ENCODE measurements around the gene SNRNP48. TPM values are rescaled to one million over a fixed set of nuclear protein-coding genes. Genes with fewer than 3 reads are reported as not detected.

SNRNP48 gene
- total and polyA plus RNA-seq, 10 of the 15 experiments (the other 5 are each of a cell fraction or from before 2014, with no cell fraction given): 3.2 to 14.4 (median 8.9) TPM

GRCh38 chr6:7624796-7625710 lies 35.1 kb downstream of the SNRNP48 start:
- in situ Hi-C loops (cut with MboI) (no loop called here), intact Hi-C loops (cut with micrococcal nuclease; ENCODE audit: unreplicated experiment) (loop anchor here (10.0 kb wide), 1 partner anchor 380 kb away; no protein-coding TSS in a partner anchor)
- H2AFZ ChIP-seq (ENCODE audit: control insufficient read depth, low read depth, low read length): no peak overlapping the region
- POLR2A ChIA-PET: no interaction called here
- RAD21 ChIA-PET (ENCODE audit: unreplicated experiment): interaction anchor here (0.8 kb wide), 1 partner anchor 434 kb away, joined by 4 read pairs; no protein-coding TSS in a partner anchor
- BruUV-seq (replicated peaks): no TSS peak
- DNase-seq (ENCODE audit: low read depth, low spot score): no peak
- H3K4me2 ChIP-seq (ENCODE audit: control insufficient read depth, insufficient read depth): no peak overlapping the region
- H3K27me3 ChIP-seq (replicated peaks in 1 of 2; ENCODE audit: control insufficient read depth in 2 of 2, insufficient read depth in 2 of 2, low read length in 1 of 2): no peaks in the 10 kb centered on the region
- no peak for TF ChIP-seq SP1 (IDR thresholded peaks at IDR 0.05; ENCODE audit: low read depth, low read length)
- no peak for TF ChIP-seq NFIC (IDR thresholded peaks at IDR 0.05; ENCODE audit: low read depth, low read length)
- TF ChIP-seq DPF2 (IDR thresholded peaks at IDR 0.05): no peak
- TF ChIP-seq STAT1 (conservative IDR thresholded peaks at IDR 0.05): no peak
- TF ChIP-seq POLR2AphosphoS2 (IDR thresholded peaks at IDR 0.05; ENCODE audit: low read depth, low read length): no peak
- TF ChIP-seq BACH1 (IDR thresholded peaks at IDR 0.05; ENCODE audit: borderline replicate concordance): no peak
- no peak for TF ChIP-seq EP300 (IDR thresholded peaks at IDR 0.05; ENCODE audit: borderline replicate concordance in 1 of 2, control insufficient read depth in 1 of 2, low read depth in 2 of 2, low read length in 2 of 2)
- TF ChIP-seq CREM (IDR thresholded peaks at IDR 0.05; ENCODE audit: low read depth): no peak
- TF ChIP-seq BMI1 (IDR thresholded peaks at IDR 0.05; ENCODE audit: borderline replicate concordance): no peak
- TF ChIP-seq JUND (IDR thresholded peaks at IDR 0.05; ENCODE audit: low read depth, low read length): no peak
- TF ChIP-seq SREBF2 (IDR thresholded peaks at IDR 0.05; ENCODE audit: low read length): no peak
- no peak for TF ChIP-seq SRF (IDR thresholded peaks at IDR 0.05; ENCODE audit: low read depth in 2 of 2, low read length in 2 of 2)
- TF ChIP-seq CEBPZ (IDR thresholded peaks at IDR 0.05; ENCODE audit: low read depth, low read length): no peak
- no peak for TF ChIP-seq YBX1 (IDR thresholded peaks at IDR 0.05)
- TF ChIP-seq SIN3A (IDR thresholded peaks at IDR 0.05; ENCODE audit: low read depth, low read length): no peak
- no peak for TF ChIP-seq RAD51 (IDR thresholded peaks at IDR 0.05)
- no peak for TF ChIP-seq KAT2A (conservative IDR thresholded peaks at IDR 0.05; ENCODE audit: control insufficient read depth, low read depth, low read length)
- TF ChIP-seq ZBED1 (IDR thresholded peaks at IDR 0.05; ENCODE audit: borderline replicate concordance): no peak
- TF ChIP-seq RBBP5 (conservative IDR thresholded peaks at IDR 0.05): no peak
- TF ChIP-seq, protein P1, sequence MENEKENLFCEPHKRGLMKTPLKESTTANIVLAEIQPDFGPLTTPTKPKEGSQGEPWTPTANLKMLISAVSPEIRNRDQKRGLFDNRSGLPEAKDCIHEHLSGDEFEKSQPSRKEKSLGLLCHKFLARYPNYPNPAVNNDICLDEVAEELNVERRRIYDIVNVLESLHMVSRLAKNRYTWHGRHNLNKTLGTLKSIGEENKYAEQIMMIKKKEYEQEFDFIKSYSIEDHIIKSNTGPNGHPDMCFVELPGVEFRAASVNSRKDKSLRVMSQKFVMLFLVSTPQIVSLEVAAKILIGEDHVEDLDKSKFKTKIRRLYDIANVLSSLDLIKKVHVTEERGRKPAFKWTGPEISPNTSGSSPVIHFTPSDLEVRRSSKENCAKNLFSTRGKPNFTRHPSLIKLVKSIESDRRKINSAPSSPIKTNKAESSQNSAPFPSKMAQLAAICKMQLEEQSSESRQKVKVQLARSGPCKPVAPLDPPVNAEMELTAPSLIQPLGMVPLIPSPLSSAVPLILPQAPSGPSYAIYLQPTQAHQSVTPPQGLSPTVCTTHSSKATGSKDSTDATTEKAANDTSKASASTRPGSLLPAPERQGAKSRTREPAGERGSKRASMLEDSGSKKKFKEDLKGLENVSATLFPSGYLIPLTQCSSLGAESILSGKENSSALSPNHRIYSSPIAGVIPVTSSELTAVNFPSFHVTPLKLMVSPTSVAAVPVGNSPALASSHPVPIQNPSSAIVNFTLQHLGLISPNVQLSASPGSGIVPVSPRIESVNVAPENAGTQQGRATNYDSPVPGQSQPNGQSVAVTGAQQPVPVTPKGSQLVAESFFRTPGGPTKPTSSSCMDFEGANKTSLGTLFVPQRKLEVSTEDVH (IDR thresholded peaks at IDR 0.05; ENCODE audit: low read depth, partially characterized antibody): no peak
- FAIRE-seq: no peak
- H3K36me3 ChIP-seq (ENCODE audit: control insufficient read depth in 2 of 2, insufficient read depth in 2 of 2, low read length in 1 of 2): no peaks in the 10 kb centered on the region
- SMC1A ChIA-PET (ENCODE audit: uncharacterized antibody, unreplicated experiment): interaction anchor here (0.6 to 1.3 kb wide), 2 partner anchors 188 to 343 kb away, joined by 3 to 4 read pairs; no protein-coding TSS in a partner anchor
- no peak overlapping the region for H3K9ac ChIP-seq (ENCODE audit: control insufficient read depth, insufficient read depth, low read length)
- H3K4me3 ChIP-seq: no peak overlapping the region
- H3K27ac ChIP-seq (ENCODE audit: control insufficient read depth, insufficient read depth): no peak overlapping the region
- CTCF ChIA-PET: interaction anchor here (1.1 kb wide), 1 partner anchor 9 kb away, joined by 5 read pairs; no protein-coding TSS in a partner anchor
- H3K79me2 ChIP-seq (ENCODE audit: control insufficient read depth, insufficient read depth, low read length): no peaks in the 10 kb centered on the region
- ATAC-seq: no peak
- WGBS (ENCODE audit: insufficient coverage, insufficient replicate concordance, low lambda C conversion rate, missing lambda C conversion rate): 44% methylated on average over 4 of the region's 4 CpGs
- H3K4me1 ChIP-seq (ENCODE audit: control insufficient read depth, insufficient read depth, low read length): no peaks in the 10 kb centered on the region
- H3K9me3 ChIP-seq (replicated peaks; ENCODE audit: control insufficient read depth, insufficient read depth, low read length): no peaks in the 10 kb centered on the region
- no peaks in the 10 kb centered on the region for H4K20me1 ChIP-seq (ENCODE audit: control insufficient read depth, insufficient read depth)
